Activated CD4-positive, alpha-beta memory T cell treated with anti-CD3 and anti-CD28 coated beads, Interleukin-2, amount 10 ng/mL, durations not matched to agents 7 days and 5 days (primary cell): ENCODE measurements around the gene SLC30A5. TPM values are rescaled to one million over a fixed set of nuclear protein-coding genes. Genes with fewer than 3 reads are reported as not detected.
"Not testable (repeated sequence)": the region's sequence is repeated elsewhere in the genome, so short reads cannot be mapped to it uniquely, and the experiment has no call there.

Source experiments
- CTCF ChIA-PET: fragments of 350-600 bp; sonication (Branson Sonifier 250); formaldehyde crosslinking; loops from one replicate; lab custom pipeline; 2021; ENCODE audit warnings: antibody characterized with exemption, inconsistent platforms; lab: Charles Lee
- POLR2A ChIA-PET: fragments of 350-600 bp; sonication (Branson Sonifier 250); formaldehyde crosslinking; loops from one replicate; lab custom pipeline; 2021; ENCODE audit warnings: antibody characterized with exemption; lab: Charles Lee
- DNase-seq: peaks from one replicate; pipeline ENCODE4 v3.0.0-alpha.2; 2020
- H3K27ac Mint-ChIP-seq: one replicate; pipeline ENCODE4 v1.8.0; 2021; ENCODE audit warnings: mild to moderate bottlenecking, mixed read lengths
- H3K27me3 Mint-ChIP-seq: one replicate; pipeline ENCODE4 v1.8.0; 2021; ENCODE audit warnings: mixed read lengths
- H3K36me3 Mint-ChIP-seq: one replicate; pipeline ENCODE4 v1.8.0; 2021; ENCODE audit warnings: low read depth, mixed read lengths
- H3K4me1 Mint-ChIP-seq: one replicate; pipeline ENCODE4 v1.8.0; 2021; ENCODE audit warnings: mixed read lengths
- H3K4me3 Mint-ChIP-seq: one replicate; pipeline ENCODE4 v1.8.0; 2021; ENCODE audit warnings: mild to moderate bottlenecking, mixed read lengths
- H3K9me3 Mint-ChIP-seq: one replicate; pipeline ENCODE4 v1.8.0; 2021; ENCODE audit warnings: mixed read lengths
- total RNA-seq, 2 experiments: library from RNA; stranded (reverse); gene quantifications; one replicate each; pipeline ENCODE4 v1.2.3, GENCODE V29; 2021

SLC30A5 gene
- total RNA-seq = 10 to 100 TPM; 34.2 to 43.1 TPM

DNA sequence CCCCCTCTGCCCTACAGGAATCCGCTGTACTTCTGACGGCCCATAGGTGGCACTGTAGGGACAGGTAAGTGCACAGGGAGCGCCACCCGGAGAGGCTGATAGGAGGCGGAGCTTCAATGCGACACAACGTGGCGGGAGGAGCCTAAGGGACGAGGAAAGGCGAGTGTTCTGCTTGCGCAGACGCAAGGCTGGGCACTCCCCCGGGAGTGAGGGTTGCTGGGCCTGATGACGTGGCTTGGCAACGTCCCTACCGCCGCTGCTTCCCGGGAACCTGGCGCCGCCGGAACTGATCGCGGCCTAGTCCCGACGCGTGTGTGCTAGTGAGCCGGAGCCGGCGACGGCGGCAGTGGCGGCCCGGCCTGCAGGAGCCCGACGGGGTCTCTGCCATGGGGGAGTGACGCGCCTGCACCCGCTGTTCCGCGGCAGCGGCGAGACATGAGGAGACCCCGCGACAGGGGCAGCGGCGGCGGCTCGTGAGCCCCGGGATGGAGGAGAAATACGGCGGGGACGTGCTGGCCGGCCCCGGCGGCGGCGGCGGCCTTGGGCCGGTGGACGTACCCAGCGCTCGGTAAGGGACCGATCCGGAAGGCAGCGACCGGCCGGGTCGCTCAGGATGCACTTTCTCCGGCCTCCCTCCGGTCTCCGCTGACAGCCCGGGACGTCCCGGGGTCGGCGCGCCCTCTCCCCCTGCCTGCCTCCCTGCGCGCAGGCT is at the start of gene SLC30A5:
SLC30A5 (plus strand) TSS at position 244 of the 712 bp plus-strand sequence; CDS start at position 486, 242 bp downstream.
- Mint-ChIP-seq H3K36me3 (peaks cover 12% of the 10 kb centered on the region), H3K4me3 (peak within 1 kb of the TSS; percentile 95), H3K27me3 (no peaks in the 10 kb centered on the region), H3K27ac (peak within 1 kb of the TSS; percentile 90), H3K4me1 (peaks cover 37% of the 10 kb centered on the region), H3K9me3 (no peaks in the 10 kb centered on the region)
- POLR2A ChIA-PET = interaction anchor here (0.8 to 2.5 kb wide), 13 partner anchors 9 to 278 kb away, joined by 3 to 19 read pairs (median 6); partner anchors contain the start of genes AK6, CCDC125, CCNB1 and CDK7
- CTCF ChIA-PET = interaction anchor here (0.5 to 2.7 kb wide), 54 partner anchors 9 to 813 kb away, joined by 3 to 32 read pairs (median 4); partner anchors contain the start of genes AK6, CCDC125, CCNB1 and CDK7
- DNase-seq = peak; percentile 99

DNA sequence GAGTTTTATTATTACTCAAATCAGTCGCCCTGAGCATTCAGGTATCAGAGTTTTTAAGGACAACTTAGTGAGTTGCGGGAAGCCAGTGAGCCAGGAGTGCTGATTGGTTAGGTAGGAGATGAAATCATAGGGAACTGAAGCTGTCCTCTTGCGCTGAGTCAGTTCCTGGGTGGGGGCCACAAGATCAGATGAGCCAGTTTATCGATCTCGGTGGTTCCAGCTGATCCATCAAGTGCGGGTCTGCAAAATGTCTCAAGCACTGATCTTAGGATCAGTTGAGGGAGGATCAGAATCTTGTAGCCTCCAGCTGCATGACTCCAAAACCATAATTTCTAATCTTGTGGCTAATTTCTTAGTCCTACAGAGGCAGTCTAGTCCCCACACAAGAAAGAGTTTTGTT is 48.6 kb upstream of the SLC30A5 start:
- not testable (repeated sequence) for H3K27me3 Mint-ChIP-seq, H3K9me3 Mint-ChIP-seq, H3K36me3 Mint-ChIP-seq, DNase-seq, H3K27ac Mint-ChIP-seq, H3K4me3 Mint-ChIP-seq
- peaks cover 17% of the 10 kb centered on the region for H3K4me1 Mint-ChIP-seq
- POLR2A ChIA-PET = interaction anchor here (0.7 kb wide), 1 partner anchor 172 kb away, joined by 3 read pairs; no protein-coding TSS in a partner anchor
- CTCF ChIA-PET = interaction anchor here (0.9 to 1.5 kb wide), 5 partner anchors 22 to 290 kb away, joined by 3 to 9 read pairs (median 3); partner anchors contain the start of genes CCDC125, CENPH and SLC30A5

GRCh38 chr5:69046375-69046957 is 47.3 kb upstream of the SLC30A5 start:
- no peak for DNase-seq
- Mint-ChIP-seq H3K4me1 (peaks cover 17% of the 10 kb centered on the region), H3K27me3 (no peaks in the 10 kb centered on the region), H3K9me3 (no peaks in the 10 kb centered on the region), H3K4me3 (no peak overlapping the region), H3K36me3 (no peaks in the 10 kb centered on the region), H3K27ac (no peak overlapping the region)
- CTCF ChIA-PET = no interaction called here
- POLR2A ChIA-PET = no interaction called here

- no peak overlapping the region for H3K4me3 Mint-ChIP-seq
- POLR2A ChIA-PET = interaction anchor here (1.3 kb wide), 1 partner anchor 142 kb away, joined by 3 read pairs; no protein-coding TSS in a partner anchor
- H3K27me3 Mint-ChIP-seq = no peaks in the 10 kb centered on the region
- H3K27ac Mint-ChIP-seq = no peak overlapping the region
- H3K4me1 Mint-ChIP-seq = peaks cover 15% of the 10 kb centered on the region
- CTCF ChIA-PET = interaction anchor here (2.3 kb wide), 1 partner anchor 24 kb away, joined by 4 read pairs; no protein-coding TSS in a partner anchor
- DNase-seq = no peak
- H3K9me3 Mint-ChIP-seq = no peaks in the 10 kb centered on the region
- H3K36me3 Mint-ChIP-seq = no peaks in the 10 kb centered on the region
Measured at GRCh38 chr5:69048230-69048629, 45.6 kb upstream of the SLC30A5 start.

GRCh38 chr5:69049151-69049550 is 44.7 kb upstream of the SLC30A5 start:
- ChIA-PET POLR2A (interaction anchor here (1.3 kb wide), 1 partner anchor 141 kb away, joined by 3 read pairs; no protein-coding TSS in a partner anchor), CTCF (interaction anchor here (0.8 to 2.3 kb wide), 2 partner anchors 25 to 45 kb away, joined by 3 to 4 read pairs; partner anchors contain the start of gene SLC30A5)
- Mint-ChIP-seq H3K4me3 (no peak overlapping the region), H3K4me1 (peaks cover 9% of the 10 kb centered on the region), H3K9me3 (no peaks in the 10 kb centered on the region), H3K27ac (no peak overlapping the region), H3K27me3 (no peaks in the 10 kb centered on the region), H3K36me3 (no peaks in the 10 kb centered on the region)
- no peak for DNase-seq

- no peak overlapping the region for H3K4me3 Mint-ChIP-seq
- no peaks in the 10 kb centered on the region for H3K36me3 Mint-ChIP-seq
- no peak for DNase-seq
- CTCF ChIA-PET = interaction anchor here (0.8 to 2.3 kb wide), 2 partner anchors 25 to 44 kb away, joined by 3 to 4 read pairs; partner anchors contain the start of gene SLC30A5
- H3K9me3 Mint-ChIP-seq = no peaks in the 10 kb centered on the region
- no peak overlapping the region for H3K27ac Mint-ChIP-seq
- POLR2A ChIA-PET = interaction anchor here (1.3 kb wide), 1 partner anchor 140 kb away, joined by 3 read pairs; no protein-coding TSS in a partner anchor
- peaks cover 6% of the 10 kb centered on the region for H3K4me1 Mint-ChIP-seq
- no peaks in the 10 kb centered on the region for H3K27me3 Mint-ChIP-seq
Measured at GRCh38 chr5:69049796-69050195, 44.0 kb upstream of the SLC30A5 start.

DNA sequence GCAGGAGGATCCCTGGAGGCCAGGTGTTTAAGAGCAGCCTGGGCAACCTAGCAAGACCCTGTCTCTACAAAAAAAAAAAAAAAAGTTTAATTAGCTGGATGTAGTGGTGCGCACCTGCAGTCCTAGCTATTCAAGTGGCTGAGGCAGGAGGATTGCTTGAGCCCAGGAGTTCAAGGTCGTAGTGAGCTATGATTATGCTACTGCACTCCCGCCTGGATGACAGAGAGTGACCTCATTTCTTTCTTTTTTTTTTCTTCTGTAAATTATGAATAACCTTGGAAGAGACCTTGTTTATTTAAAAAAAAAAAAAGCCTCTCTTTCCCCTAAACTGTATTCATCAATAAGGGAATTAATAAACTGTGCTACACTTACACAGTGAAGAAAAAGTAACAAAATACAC is 43.6 kb upstream of the SLC30A5 start:
- ChIA-PET POLR2A (no interaction called here), CTCF (interaction anchor here (2.3 kb wide), 1 partner anchor 26 kb away, joined by 4 read pairs; no protein-coding TSS in a partner anchor)
- Mint-ChIP-seq H3K27me3 (no peaks in the 10 kb centered on the region), H3K27ac (no peak overlapping the region), H3K4me1 (peaks cover 3% of the 10 kb centered on the region), H3K4me3 (no peak overlapping the region), H3K36me3 (no peaks in the 10 kb centered on the region), H3K9me3 (no peaks in the 10 kb centered on the region)
- DNase-seq = no peak

DNA sequence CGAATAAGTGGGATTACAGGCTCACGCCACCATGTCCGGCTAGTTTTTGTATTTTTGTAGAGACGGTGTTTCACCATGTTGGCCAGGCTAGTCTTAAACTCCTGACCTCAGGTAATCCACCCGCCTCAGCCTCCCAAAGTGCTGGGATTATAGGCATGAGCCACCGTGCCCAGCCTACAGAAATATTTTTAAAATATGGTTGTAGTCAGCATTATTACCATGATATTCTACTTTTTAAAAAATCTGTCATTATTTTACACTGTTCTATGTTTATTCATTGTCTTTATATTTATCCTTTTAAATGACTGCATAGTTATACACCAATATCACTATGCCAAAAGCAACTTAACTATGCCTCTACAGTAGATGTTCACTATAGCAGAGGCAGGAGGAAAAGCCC is 41.6 kb upstream of the SLC30A5 start:
- ChIA-PET POLR2A (no interaction called here), CTCF (no interaction called here)
- DNase-seq = no peak
- Mint-ChIP-seq H3K4me3 (no peak overlapping the region), H3K4me1 (no peaks in the 10 kb centered on the region), H3K27ac (no peak overlapping the region), H3K36me3 (no peaks in the 10 kb centered on the region), H3K9me3 (no peaks in the 10 kb centered on the region), H3K27me3 (no peaks in the 10 kb centered on the region)

DNA sequence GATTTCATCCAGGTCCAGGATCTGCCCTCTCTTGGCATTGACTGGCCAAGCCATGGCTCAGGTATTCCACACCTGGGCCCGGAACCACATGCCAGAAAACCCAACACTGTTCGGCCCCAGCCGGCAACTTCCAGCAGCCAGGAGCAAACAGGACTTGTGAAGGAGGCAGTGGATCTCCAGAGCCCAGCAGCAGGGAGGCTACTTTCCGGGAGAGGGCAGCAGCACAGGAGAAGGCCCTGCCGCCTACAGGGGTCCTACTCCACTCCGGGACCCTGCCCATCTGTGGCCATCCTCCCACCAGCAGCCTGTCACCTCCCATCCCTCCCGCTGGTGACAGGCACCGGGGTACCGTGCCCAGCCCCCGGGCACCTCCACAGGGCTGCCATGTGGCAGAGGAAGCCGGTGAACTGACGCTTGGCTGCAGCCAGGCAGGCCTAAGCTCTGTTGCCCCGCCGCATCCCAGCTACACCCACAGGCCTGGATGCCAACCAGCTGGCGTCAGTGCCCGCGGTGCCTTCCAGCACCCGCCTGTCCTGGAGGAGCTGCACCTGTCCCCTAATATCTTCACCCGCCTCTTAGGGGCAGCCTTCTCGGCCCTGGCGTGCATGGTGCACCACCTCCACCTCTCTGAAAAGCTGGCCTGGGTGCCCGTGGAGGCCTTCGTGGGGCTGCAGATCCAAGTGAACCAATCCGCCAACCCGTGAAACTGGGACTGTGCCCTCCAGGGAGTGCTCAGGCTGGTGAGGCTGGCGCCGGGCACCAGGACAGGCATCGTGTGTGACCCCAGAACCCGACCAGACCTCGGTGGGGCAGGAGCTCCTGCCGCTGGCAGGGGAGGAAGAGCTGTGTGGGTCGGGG is 18.9 kb upstream of the SLC30A5 start:
- ChIA-PET POLR2A (no interaction called here), CTCF (interaction anchor here (1.6 kb wide), 1 partner anchor 32 kb away, joined by 4 read pairs; no protein-coding TSS in a partner anchor)
- peaks cover 9% of the 10 kb centered on the region for H3K4me1 Mint-ChIP-seq
- H3K9me3 Mint-ChIP-seq = no peaks in the 10 kb centered on the region
- no peak for DNase-seq
- H3K36me3 Mint-ChIP-seq = no peaks in the 10 kb centered on the region
- no peak overlapping the region for H3K27ac Mint-ChIP-seq
- H3K4me3 Mint-ChIP-seq = no peak overlapping the region
- no peaks in the 10 kb centered on the region for H3K27me3 Mint-ChIP-seq

DNA sequence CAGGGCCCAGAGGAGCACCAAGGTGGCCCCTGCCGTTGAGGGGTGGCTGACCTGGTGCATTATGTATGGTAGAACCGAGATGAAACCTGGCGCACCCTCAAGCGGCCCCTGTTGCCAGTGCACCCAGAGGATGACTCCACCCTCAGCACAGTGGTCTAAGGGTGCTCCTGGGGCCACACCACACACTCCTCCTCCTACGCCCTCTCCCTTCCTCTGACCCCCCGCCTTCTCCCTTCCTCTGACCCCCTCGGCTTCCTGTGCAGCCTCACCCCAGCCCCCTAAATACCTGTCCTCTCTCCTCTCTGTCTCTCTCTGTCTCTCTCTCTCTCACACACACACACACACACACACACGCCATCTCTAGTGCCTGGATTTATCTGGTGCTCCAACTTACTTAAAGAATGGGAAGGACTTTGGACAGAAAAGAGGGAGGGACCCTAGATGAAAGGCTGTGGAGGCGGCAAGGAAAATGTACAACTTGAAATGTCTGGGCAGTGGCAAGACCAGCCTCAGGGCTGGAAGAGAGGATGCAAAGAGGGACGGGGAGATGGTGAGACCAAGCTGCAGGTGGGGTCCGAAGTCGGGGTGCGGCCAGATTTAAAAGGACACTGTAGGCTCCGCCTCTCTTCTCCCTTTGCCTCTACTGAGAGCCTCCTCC is 18.2 kb upstream of the SLC30A5 start:
- Mint-ChIP-seq H3K27me3 (no peaks in the 10 kb centered on the region), H3K36me3 (no peaks in the 10 kb centered on the region), H3K9me3 (no peaks in the 10 kb centered on the region), H3K27ac (no peak overlapping the region), H3K4me3 (no peak overlapping the region), H3K4me1 (peaks cover 9% of the 10 kb centered on the region)
- DNase-seq = no peak
- CTCF ChIA-PET = no interaction called here
- POLR2A ChIA-PET = no interaction called here

GRCh38 chr5:69078921-69079540 is 14.8 kb upstream of the SLC30A5 start:
- H3K4me1 Mint-ChIP-seq = peaks cover 13% of the 10 kb centered on the region
- ChIA-PET POLR2A (no interaction called here), CTCF (interaction anchor here (2.0 kb wide), 1 partner anchor 15 kb away, joined by 6 read pairs; the partner anchor contains the start of gene SLC30A5)
- no peak overlapping the region for H3K4me3 Mint-ChIP-seq
- H3K9me3 Mint-ChIP-seq = no peaks in the 10 kb centered on the region
- no peaks in the 10 kb centered on the region for H3K36me3 Mint-ChIP-seq
- no peak overlapping the region for H3K27ac Mint-ChIP-seq
- H3K27me3 Mint-ChIP-seq = no peaks in the 10 kb centered on the region
- no peak for DNase-seq
